NCI-H2227 (cell line): ENCODE measurements around the gene SRSF4.
"Not testable (repeated sequence)": the region's sequence is repeated elsewhere in the genome, so short reads cannot be mapped to it uniquely, and the experiment has no call there.

Experiments used
- DNase-seq: peaks from one replicate; lab custom pipeline; 2025; ENCODE audit not compliant: unreplicated experiment; lab: John Stamatoyannopoulos, UW

Gene SRSF4

GRCh38 chr1:29166291-29166878 is 15.3 kb downstream of the SRSF4 start:
- no peak for DNase-seq

GRCh38 chr1:29164588-29164987 is 17.1 kb downstream of the SRSF4 start:
- no peak for DNase-seq

GRCh38 chr1:29162476-29163138 is 19.1 kb downstream of the SRSF4 start:
- no peak for DNase-seq

- DNase-seq = no peak
Observed at GRCh38 chr1:29162025-29162424, 19.7 kb downstream of the SRSF4 start.

GRCh38 chr1:29159773-29160172 is 21.9 kb downstream of the SRSF4 start:
- DNase-seq = no peak

GRCh38 chr1:29157269-29157601 is 24.5 kb downstream of the SRSF4 start:
- no peak for DNase-seq

- peak; percentile 79 for DNase-seq
Observed at GRCh38 chr1:29156543-29157268, 25.0 kb downstream of the SRSF4 start.

GRCh38 chr1:29152046-29152805 is 29.5 kb downstream of the SRSF4 start:
- no peak for DNase-seq

GRCh38 chr1:29150346-29150745 is 31.4 kb downstream of the SRSF4 start:
- not testable (repeated sequence) for DNase-seq

GRCh38 chr1:29148656-29149491 is 32.8 kb downstream of the SRSF4 start:
- no peak for DNase-seq

- no peak for DNase-seq
Observed at GRCh38 chr1:29145739-29146437, 35.8 kb downstream of the SRSF4 start.

- no peak for DNase-seq
Observed at GRCh38 chr1:29144178-29144577, 37.5 kb downstream of the SRSF4 start.

GRCh38 chr1:29142714-29143113 is 39.0 kb downstream of the SRSF4 start:
- no peak for DNase-seq

GRCh38 chr1:29136391-29136915 is 45.2 kb downstream of the SRSF4 start:
- DNase-seq = no peak

- no peak for DNase-seq
Observed at GRCh38 chr1:29134695-29135028, 47.0 kb downstream of the SRSF4 start.

- no peak for DNase-seq
Observed at GRCh38 chr1:29133861-29134694, 47.6 kb downstream of the SRSF4 start.

- not testable (repeated sequence) for DNase-seq
Observed at GRCh38 chr1:29131056-29131455, 50.6 kb downstream of the SRSF4 start.

- DNase-seq = no peak
Observed at GRCh38 chr1:29129916-29130315, 51.8 kb downstream of the SRSF4 start.

- no peak for DNase-seq
Observed at GRCh38 chr1:29128739-29129138, 53.0 kb downstream of the SRSF4 start.
